Germinal center (tissue), 1 donor: ENCODE measurements around the gene TMA7B.
"Not testable (repeated sequence)": the region's sequence is repeated elsewhere in the genome, so short reads cannot be mapped to it uniquely, and the experiment has no call there.

ENCODE experiments used
- DNase-seq: peaks from one replicate; pipeline ENCODE4 v3.0.0; 2012; ENCODE audit warnings: mixed read lengths, low spot score

The TMA7B gene

DNA sequence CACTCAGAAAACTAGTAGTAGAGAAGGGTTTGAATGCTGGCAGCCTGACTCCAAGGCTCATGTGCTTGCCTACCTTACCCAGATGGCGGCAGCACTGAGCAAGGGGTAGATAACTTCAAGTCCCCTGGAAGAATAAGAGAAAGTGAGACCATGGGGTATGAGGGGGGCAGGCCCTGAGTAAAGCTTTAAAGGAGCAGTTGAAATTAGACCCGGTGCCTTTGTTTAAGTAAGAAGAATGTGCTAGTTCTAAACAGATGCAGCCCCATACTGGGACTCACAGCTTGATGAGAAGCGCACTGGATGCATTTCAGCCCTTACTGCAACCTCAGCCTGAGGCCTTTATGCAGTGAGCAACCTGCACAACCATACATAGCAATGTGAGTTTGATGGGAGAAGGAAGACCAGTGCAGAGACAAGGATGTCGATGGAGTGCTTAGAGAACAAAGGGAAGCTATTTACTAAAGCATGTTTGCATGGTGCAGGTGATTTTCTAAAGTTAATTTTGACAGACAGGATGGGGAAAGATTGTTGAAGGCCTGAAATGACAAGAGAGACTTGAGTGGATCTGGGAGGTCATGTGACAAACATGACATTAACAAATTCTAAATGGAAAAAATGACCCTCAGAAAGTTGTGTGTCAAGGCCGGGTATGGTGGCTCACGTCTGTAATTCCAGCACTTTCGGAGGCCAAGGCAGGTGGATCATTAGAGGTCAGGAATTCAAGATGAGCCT is 27.1 kb upstream of the TMA7B start:
- peak; percentile 56 for DNase-seq

DNA sequence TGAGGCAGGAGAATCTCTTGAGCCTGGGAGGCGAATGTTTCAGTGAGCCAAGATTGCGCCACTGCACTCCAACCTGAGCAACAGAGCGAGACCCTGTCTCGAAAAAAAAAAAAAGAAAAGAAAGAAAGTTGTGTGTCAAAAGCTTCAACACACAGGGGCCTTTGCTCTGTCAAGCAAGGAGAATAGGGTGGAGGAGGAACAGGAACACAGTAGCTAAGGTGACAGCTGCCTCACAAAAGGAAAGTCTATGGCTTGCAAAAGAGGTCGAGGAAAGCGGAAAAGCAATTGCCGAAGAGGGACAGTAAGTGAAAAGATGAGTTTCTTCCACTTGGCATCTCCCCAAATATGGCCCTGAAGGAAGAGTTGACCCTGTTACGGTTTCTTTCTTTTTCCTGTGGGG is 26.5 kb upstream of the TMA7B start:
- DNase-seq, result no peak

DNA sequence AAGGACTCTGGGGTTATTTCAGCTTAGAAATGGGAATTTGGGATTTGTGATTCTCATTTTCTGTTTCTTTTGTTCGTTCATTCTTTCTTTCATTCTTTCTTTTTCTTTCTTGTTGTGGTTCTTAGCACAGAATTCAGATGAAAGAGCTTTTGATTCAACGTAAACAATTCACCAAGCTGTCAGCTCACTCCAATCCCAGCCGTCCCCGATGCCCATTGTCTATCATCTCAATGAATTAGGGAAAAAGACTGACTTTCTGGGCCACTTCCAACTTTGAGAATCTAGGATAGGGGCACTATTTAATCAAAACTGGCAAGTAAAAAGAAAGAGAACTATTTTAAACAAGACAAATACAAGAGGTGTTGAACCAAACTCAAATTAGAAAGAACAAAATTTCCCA is 25.1 kb upstream of the TMA7B start:
- no peak for DNase-seq

- no peak for DNase-seq
These were observed 24.6 kb upstream of the TMA7B start for GRCh38 chr22:39935612-39936011.

DNA sequence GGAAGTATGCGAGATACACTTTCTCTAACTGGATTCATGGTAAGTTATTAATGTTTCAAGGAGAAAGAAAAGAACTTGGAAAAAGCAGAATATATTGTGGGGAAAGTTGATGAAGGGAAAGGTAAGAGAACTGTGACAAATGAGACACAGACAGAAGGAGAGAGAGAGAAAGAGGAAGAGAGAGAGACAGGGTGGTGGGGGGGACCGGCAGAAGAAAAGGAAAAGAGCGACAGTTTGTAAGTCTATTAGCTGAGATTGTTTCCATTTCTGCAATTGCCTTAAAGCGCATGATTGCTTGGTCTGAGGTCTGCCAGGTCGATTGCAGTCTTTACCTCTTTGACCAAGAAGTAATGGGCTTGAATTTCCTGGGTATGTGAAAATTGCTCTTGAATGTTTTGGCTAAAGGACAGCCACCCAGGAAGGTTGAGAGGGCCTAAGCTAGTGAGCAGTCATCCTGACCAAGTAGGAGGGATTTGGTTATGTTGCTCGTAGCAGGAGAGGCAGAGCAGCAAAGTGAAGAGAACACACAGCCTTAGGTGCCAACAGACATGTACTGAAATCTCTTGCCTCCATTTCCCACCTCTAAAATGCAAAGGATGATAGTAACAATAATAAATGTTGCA is 23.6 kb upstream of the TMA7B start:
- no peak for DNase-seq

DNA sequence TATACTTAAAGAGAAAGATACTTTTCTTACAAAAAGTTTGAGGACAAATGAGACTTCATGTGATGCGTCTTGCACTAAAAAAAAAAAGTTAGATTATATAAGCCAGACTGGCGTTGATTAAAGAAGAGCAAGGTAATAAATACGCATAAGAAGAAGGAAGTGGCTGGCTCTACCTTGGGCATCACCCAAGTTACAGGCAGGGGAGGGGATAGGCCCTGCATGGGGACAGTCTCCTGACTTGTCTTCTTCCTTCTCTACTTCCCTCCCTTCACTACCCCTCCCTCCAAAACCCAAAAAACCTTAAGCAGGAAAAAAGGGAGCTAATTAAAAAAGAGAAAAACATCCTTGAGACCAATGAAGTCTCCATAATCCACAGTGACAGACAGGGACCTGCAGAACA is 22.3 kb upstream of the TMA7B start:
- no peak for DNase-seq

DNA sequence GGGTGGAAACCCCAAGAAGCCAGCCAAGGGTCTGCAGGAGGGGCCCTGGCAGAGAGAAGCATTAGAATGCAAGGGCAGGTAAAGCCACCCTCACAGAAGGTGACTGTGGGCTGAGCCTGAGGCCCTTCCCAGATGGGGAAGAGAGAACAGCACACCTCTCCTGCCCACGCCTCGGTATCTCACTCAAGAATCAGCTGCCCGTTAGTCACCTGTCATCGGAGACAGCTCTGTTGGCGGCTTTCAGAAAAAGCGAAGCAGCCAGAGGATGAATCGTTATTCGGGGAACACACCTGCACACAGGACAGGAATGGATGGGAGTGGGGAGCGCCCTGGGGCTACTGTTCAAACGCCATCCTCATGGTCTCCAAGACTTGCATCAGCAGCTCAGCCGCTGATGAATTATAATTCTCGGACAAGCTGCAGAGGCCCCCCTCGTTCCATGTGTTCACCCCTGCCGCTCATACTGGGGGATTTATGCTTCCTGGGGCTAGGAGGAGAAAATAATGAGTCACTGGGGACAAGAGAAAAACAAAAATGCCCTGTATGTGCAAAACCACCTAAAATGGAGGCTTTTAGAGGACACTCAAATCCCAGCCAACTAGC is 21.6 kb upstream of the TMA7B start:
- no peak for DNase-seq

DNA sequence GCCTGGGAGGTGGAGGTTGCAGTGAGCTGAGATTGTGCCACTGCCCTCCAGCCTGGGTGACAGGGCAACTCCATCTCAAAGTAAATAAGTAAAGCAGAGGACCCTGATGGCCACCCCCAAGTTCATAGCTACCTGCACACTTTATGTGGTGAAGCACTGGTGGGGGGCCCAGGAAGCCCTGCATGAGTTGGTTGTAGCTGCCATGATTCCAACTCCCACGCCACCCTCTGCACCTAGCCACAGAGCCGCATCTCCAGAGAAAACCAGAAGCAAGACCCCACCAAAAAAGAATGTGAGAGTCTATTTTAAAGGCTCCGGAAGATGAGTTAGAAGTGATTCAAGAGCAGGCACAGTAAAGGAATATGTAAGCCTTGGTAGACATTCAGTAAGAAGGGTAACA is 20.4 kb upstream of the TMA7B start:
- DNase-seq, result no peak

DNA sequence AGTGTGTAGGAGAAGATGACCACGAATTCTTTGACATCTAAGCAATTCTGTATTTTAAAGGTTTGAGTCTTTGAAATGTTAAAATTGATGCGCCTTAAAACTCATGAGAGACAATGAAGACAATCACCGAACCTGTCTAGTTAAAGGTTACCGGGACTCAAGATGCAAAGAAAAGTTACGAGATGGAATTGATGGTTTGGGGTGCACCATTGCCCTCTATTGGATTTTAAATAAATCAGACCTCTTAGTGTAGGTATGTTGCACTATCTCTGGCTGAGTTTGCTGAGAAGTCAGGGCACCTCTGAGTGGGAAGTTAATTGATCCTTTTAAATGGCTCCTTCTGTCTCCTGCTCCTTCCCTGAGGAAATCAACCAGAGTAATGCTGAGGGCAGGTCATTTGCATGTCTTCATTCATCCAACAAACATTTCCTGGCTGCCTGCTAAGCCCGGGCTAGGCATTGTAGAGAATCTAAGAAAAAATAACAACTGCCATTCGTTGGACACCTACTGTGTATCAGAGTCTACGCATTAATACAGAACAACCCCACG is 19.4 kb upstream of the TMA7B start:
- DNase-seq, result no peak

DNA sequence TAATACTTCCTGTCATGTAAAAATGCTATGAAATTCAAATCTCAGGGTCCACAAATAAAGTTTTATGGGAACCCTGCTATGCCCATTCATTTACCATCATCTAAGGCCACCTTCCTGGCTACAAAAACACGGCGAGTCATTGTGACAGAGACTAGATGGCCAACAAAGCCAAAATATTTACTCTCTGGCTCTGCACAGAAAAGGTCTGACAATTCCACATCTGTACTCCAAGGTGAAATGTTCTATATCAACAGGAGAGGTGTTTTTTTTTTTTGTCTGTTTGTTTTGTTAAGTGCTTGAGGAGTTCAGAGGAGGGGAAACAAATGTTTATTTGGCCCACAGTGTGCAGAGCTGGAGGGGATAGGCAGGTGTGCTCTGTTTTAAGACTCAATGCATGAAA is 18.6 kb upstream of the TMA7B start:
- DNase-seq, result no peak

GRCh38 chr22:39942439-39943230 is 17.6 kb upstream of the TMA7B start:
- DNase-seq, result no peak

DNA sequence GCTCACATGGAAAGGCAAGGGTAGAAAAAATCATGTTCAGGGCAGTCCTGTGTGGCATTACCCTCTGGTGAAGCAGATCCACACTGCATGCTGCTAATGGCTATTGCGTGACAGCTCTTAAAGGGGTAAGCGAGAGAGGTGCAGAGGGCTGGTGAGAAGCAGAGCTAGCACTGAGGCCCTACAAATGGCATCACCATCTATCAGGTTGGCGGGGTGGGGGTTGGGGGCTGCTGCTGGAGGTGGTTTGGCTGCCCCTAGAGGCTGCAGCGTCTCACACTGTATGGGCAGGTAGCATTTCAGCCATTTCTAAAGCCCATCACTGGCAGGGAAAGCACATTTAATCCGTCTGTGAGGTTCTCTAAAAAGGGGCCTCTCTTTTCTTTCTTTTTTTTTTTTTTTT is 16.9 kb upstream of the TMA7B start:
- no peak for DNase-seq

GRCh38 chr22:39943953-39944872 is 16.0 kb upstream of the TMA7B start:
- DNase-seq, result no peak

- DNase-seq, result no peak
These were observed 14.1 kb upstream of the TMA7B start for GRCh38 chr22:39946126-39946502.

- no peak for DNase-seq
These were observed 13.5 kb upstream of the TMA7B start for GRCh38 chr22:39946503-39947219.

DNA sequence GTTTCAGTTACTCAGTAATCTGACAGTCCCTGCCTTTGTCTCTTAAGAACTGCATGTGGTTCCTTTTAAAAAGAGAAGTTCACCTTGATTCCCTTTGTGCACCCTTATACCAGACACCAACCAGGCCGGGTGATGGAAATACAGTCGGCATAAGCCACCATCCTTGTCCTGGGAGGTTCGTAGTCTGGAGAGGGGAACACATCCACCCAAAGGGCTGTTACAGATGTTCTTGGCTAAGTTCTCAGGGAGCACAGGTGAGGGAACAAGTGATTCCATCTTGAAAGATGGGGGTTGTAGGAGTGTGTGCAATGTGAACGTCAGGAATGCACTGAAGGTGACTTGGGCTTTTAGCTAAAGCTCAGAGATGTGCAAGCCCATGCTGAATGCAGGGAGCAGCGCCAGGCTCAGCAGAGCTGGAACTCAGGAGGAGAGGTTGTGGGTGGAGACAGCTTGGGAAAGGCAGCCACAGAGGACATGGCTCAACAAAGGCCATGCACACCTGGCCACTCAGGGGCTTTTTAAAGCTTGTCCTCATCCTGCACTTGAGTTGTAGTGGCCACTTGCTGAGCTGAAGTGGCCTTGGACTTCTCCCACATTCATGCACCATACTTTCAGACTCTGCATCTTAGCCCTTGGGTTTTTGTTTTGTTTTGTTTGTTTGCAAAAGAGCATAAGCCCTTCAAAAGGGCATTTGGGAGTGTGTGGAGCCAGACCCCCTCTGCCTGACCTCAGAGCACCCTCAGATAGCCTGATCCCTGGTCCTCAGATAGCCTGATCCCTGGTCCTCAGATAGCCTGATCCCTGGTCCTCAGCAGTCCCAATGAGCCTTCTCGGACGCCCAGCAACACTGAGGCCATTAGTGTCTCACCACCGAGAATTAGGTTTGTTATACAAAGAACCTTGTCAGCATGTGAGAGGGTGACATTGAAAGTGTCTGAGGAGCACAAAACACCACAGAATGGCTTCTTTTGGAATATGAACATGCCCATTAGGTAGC is 12.7 kb upstream of the TMA7B start:
- DNase-seq, result no peak

GRCh38 chr22:39949964-39950737 is 10.0 kb upstream of the TMA7B start:
- DNase-seq, result peak; percentile 19

- not testable (repeated sequence) for DNase-seq
These were observed 8.4 kb upstream of the TMA7B start for GRCh38 chr22:39951603-39952293.
